ENCODE results near the gene ARNT2.

ARNT2 gene

DNA sequence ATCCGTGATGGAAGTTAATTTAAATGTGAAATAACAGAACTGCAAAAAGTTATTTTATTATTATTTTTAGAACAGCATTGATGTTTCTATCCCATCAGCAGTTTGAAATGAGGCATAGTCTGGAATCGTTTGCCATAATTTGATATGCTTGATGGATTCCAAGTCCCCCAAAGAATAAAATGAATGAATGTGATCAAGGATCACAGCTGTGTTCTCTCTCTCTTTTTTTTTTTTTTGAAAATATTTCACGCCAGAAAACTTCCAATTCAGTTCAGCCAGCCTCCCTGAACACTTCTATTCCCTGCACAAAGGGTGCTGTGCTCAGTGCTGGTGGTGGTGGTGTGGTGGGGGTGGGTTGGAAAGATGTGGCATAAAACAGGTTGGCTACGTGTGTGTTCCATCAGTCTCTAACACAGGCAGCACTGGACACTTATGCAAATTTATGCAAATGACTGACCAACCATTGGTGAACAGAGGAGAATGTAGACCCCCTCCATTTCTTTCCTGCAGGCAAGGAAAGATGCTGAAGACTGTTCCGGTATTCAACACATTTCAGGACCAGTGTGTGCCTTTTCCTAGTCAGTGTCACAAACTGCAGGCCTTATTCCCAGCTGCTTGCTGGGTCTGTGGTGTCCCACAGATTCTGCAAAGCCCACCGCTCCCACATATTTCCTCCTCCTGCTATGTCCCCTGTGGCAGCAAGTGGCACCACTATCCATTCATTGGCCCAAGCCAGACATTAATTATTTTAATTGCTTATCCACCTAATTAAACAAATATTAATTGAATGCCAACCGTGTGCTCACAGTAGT lies 10.6 kb downstream of the ARNT2 start:
- DNase-seq: no peak

DNA sequence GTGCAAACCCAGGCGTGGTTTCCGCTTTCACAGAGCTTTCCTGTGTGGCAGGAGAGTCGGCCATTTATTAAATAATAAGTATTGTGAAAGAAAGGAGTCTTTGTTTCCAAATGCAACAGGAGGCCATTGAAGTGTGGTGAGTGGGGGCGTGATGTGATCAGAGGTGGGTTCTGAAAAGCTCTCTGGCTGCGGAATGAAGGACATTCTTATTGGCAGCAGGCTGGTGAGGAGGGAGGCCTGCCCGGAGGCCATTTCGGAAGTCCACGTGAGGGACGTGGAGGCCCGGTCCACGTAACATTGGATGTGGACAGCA lies 11.1 kb downstream of the ARNT2 start:
- no peak for DNase-seq

DNA sequence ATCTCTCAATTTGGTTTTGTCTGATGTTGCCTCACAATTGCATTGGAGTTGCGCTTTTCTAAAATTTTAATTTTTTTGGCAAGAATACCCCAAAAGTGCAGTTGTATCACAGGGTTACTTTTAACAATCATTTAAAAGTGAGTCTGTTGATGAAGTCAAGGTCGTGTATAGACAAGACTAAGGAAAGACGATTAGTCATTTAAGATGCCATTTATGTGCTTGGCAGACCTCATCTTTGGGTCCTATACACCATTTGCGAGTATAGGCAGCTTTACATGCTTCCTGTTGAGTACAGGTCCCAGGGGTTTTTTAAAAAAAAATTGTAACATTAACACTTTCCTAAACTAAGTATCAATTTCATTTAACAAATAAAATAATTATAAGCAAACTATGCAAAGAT lies 12.5 kb downstream of the ARNT2 start:
- no peak for DNase-seq

DNA sequence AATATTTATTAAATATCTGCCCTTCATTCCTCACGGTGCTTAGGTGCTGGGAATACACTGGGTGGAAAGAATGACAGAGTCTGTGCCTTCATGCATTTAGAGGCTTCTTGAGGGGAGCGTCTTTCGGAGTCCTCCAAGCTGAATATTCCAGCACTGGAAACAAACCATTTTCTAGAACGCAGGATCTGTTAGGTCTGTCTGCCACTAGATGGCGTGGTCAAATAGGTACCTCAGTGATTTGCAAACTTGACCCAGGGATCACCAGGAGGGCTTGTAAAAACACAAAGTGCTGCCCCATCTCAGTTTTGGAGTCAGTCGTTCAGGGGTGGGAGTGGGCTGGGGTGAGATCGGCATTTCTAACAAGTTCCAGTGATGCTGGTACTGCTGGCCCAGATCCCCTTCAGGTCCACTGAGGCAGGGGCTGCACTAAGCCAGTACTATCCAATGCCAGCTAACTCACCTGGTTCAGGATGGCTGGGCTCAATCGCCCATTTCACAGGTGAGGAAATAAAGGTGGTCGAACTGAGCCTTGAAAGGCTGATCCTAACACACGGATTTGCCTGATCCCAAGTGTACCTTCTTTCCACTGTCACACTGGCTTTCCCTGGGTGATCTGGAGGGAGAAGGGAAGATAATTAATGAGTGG lies 14.8 kb downstream of the ARNT2 start:
- no peak for DNase-seq

DNA sequence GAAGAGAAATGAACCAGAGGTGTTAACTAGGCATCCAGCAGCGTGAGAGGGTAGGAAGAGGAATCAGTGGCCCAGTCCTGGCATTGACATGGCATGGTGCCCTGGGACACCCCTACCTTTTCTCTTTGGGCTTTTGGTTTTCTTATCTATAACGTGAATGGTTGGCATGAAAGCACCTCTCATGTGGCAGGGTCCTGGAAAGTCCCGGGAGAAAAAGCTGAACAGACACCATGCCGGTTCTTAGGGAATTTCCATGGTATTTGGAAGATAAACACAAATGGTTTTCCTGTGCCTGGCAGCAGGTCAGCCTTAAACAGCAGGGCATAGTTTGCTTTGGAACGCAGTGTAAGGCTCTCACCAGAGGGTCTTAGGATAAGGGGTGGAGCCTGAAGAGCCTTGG lies 15.4 kb downstream of the ARNT2 start:
- DNase-seq: no peak

DNA sequence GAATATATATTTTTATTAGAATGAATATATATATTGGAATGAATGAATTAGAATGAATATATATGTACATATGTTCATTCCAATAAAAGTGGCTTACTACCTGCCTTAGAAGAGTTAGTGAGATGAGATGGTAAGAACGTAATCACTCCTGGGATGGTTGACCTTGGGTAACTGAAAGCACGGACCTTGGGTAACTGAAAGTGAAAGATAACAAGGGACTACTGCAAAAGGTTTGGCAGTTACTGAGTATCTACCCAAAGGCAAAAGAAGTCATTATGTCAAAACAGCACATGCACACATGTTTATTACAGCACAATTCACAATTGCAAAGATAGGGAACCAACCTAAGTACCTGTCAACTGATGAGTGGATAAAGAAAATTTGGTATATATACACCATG lies 16.5 kb downstream of the ARNT2 start:
- DNase-seq: no peak

DNA sequence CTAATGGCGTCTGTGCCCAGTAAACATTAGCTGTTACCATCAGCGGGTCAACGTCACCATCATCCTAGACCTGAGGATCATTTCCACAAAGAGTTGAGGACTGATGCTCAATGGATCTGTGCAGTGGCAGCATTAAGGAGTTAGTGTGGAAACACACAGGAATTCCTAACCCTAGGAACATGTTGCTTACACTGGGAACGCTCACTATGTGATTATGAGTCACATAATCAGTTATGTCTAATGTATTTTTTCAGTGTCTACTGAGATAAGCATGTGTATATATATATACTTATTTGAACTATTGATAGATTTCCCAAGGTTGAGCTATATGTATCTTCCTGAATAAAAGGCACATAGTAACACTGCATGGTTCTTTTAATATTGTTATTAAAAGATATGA lies 19.0 kb downstream of the ARNT2 start:
- no peak for DNase-seq

DNA sequence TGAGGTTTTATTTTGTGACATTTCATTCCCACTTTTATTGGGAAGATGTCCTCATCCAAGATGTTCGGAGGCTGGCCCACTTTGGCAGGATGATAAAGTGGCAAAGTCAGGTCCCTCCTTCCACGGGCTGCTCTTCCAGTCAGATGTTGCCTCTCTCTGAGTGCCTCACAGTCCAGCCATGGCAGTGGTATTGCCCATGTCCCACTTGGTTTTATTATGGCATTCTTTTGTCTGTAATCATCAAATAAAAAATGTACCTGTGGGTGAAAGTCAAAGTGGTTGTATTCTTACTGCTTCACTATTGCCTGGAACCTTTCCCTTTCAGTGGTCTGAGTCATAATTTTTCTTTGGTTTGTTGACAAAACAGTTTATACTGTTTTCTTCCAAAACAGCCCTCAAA lies 20.2 kb downstream of the ARNT2 start:
- no peak for DNase-seq

DNA sequence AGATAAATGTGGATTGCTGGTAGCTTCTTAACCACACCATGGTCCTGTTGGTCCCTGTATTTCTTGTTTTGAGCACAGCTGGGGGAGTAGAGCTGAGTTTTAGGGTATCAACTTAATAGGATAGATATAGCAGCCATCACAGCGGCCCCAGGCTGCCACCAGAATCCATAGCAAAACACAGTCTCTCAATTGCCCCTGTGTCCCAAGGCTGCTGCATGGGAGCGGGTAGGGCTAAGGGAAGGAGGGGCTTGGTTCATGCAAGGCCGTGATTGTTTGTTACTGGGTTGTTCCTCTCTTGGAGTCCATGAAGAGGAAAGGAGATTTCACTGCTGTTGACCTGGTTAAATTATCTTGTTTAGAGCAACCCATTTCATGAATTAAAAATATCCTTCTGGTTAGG lies 22.1 kb downstream of the ARNT2 start:
- DNase-seq: no peak

DNA sequence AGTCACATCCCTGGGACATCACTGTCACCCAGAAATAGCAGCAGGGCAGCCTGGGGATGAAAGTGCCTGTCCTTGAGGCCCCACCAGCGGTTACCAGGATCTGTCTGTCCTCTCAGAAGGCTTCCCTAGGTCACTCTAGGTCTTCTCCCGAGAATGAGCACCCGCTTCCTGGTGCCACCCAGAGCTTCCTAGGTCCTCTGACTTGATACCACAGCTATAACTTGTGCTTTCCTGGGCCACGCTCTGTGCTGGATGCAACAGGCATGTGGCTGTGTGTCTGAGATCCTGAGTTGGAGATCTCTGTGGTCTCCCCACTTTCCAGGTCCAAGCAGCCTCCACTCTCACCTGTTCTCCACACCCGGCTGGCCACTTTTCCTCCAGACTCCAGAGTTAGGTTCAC lies 25.8 kb downstream of the ARNT2 start:
- DNase-seq: no peak

DNA sequence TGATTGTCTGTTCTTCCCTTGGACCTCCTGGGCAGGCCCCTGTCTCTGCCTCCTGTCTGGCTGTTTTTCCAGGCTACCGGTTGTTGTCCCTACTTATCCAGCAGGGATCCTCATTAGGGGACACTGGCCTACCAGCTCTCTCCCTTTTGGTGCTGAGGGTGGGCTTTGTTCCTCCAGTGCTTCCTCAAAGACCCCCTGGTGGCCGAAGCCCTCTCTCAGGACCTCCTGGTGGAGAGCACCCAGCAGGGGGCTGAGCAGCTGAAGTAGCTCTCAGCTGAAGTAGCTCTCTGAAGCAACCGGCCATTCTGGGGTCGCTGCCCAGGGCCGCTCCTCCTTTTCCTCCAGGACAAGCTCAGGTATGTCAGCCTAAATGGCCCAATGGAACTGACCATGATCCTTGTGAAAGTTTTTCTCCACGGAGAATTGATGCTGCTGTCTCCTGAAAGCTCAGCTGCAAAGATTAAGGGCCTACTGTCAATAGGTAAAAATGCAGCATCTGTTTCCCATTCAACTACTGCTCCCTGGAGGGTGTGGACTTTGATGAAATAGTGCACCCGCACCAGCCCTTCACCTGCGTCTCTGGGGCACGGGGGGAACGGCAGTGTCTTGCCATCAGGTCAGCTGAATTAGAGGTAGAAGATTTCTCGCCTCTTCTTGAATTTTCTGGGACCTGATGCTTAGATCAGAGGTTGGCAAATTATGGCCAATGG lies 27.6 kb downstream of the ARNT2 start:
- no peak for DNase-seq

DNA sequence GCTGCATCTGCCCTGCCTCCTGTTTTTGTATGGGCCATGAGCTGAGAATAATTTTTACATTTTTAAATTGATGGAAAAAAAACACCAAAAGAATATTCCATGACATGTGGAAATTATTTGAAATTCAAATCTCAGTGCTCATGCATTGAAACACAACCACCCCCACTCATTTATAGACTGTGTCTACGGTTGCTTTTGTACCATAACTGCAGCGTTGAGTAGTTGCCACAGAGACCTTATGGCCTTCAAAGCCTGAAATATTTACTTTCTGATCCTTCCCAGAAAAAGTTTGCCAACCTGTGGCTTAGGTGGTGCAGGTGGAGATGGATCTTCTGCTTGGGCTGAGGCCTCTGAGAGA lies 28.1 kb downstream of the ARNT2 start:
- DNase-seq: no peak

DNA sequence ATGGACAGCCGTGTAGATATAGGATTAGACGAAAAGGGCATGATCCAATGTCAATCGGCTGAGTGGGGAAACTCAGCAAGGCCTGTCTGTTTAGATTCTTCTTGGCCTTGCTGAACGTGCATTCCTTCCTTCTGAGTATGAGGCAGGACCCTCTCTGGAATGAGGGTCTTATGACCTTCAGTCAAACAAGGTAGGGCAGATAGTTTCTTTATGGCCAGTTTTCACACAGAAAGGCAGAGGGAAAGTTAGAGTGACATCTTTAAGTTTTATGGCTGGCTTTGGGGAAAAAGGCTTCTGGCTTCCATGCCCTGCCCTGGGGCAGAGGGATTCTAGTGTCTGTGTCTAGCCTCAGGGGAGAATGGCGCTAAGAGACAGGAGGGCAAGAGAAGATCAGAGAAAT lies 29.7 kb downstream of the ARNT2 start:
- DNase-seq: no peak

DNA sequence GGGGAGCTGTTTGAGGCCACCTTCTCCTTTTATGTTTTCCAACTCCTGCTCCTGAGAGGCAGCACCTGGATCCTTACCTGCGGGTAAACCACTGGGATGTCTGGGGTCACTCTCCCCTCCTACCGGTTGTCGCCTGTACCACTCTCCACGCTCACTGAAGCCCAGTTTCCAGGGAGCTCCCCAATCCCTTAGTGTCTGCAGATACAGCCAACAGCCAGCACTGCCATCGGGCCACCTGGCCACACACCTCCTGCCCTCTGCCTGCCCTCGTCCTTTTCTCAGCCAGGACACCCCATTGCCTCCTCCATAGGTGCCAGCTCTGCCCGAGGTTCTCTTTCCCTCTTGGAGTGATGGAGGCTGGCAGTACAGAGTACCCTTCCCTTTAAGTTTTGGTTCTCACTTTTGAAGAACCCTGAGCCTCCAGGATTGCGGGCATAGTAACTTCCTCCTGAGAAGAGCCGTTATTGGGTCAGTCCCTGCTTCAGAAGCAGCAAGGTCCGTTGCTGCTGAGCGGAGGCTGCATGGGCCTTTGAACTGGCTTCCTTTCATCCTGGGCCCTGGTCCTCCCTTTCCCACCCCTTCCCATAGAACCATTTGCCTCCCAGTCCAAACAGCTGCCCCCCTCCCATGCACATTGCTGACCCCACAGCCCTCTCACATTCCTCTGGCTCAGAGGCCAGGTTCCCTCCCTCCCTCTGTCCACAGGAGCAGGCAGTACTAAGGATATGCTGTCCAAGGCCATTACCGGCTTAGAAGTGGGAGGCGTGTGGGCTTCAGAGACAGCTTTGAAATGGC lies 30.9 kb downstream of the ARNT2 start:
- no peak for DNase-seq

DNA sequence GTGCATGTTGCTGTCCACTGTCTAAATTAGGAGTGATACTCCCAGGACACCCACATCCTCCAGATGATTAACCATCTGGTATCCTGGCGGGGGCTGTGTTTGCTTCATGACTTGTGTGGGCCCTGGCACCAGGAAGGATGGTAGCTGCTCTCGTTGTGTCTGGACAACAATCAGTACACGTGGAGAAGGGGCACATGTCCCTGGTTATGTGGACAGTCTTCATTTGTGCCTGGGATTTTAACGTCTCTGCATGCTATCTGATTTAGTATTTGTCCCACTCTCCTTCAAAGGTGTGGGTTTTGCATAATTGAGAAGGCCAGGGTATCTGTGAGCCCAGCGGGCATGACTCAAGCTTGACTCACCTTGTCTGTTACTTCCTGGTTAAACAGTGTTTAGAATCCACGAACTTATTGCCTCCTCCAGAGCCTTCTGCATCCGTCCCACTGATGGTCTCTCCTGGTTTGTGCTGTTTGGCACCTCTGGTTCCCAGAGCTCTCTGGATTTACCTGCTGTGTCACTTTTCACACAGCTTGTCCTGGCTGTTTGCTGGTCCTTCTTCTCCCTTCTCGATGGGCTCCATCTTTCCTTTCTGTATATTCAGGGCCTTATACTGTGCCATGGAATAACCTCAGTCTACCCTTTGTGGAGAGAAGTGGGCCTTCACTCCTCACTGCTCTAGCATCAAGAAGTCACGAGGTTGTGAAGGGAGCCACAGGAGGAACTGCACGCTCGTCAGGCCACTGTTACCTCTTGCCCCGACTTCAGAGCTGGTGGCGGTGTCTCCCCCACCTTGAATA lies 32.5 kb downstream of the ARNT2 start:
- DNase-seq: no peak

DNA sequence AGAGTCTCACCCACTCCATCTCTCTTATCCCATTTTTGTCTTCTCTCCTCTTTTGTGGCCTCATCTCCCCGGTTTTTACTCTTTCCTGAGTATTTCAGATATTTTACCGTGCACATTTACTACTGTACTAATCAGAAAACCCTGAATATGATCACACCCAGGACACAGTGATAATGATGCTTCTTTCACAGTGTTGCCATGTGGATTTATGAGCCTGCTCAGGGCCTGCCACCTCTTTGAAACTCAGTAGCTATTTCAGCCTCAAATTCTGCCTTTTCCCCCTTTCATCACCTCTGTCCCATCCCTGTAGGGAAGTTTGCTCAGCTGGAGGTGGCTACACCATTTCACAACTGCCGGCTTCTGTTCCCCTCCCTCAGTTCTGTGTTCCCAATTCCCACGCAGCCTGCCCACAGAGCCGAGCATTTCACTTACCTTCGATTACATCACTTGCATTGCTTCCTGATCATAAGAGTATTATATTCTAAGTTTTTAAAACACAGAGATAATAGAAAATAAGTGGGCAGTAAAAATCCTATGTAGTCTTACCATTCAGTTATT lies 33.2 kb downstream of the ARNT2 start:
- DNase-seq: no peak

DNA sequence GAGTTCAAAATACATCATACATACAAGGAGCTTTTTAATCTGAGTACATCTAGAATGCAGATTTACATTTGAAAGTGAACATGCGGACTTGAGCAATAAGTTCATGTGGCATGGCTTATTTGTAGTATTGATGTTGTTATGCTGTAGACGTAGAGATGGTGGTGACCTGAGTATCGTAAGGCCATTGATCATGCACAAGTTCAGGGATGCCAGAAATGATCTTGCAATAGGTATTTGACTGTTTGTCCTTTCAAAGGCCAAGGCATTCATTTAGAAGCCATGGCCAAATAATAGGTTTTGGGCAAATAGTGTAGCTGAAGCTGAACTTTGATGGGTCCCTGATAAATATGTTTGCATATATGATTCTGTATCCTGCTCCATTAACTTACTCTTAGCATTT lies 35.0 kb downstream of the ARNT2 start:
- DNase-seq: no peak

DNA sequence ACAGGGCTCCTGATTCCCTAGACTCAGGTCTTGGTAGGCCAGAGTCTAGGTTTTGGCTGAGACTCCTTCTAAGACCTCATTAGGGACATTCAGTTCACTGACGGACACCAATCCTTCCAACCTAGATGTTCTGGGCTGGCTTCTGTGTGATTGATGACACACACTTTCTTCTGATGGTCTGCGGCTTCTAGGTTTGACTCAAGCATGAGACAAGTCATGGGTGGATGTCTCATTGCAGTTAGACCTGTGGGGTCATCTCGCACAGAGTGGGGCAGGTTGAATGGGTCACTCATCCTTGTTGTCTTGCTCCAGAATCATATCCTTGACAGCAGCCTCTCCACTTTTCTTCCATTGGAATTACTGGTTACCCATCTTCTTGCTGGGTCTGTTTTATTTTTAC lies 35.8 kb downstream of the ARNT2 start:
- no peak for DNase-seq

DNA sequence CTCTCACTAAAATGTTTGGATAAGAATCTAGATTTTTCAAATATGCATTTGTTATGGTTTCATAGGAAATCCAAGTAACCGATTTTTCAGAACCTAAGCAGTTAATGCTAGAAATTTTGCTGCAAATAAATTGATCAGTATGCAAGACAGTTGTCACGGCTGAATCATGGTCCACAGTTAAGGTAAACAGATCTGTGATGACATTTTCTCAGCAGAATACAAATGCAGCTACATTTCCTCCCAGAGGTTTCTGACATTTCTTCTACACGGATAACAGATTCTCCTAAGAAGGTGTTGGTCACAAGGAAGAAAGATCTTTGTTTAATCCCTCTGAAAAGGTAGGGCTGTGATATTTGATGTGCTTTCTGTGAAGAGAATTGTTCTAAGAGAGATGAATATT lies 36.9 kb downstream of the ARNT2 start:
- DNase-seq: no peak

DNA sequence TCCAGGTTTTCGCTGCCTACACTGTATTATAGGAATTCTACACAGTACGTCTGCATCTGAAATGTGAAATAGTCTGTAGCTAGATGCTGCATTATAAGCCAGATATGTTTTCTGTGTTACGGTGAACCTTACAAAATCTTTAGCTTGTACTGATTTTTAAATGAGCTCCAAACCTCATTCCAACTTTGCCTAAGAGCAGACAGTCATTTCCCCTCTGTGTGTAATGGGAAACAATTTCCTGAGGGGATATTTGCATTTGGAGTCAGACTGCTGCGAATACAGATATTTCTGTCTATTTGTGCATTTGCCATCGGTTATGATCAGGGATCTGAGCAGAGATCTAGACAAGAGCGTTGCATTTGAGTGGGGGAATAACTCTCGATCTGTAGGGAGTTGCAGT lies 37.5 kb downstream of the ARNT2 start:
- no peak for DNase-seq

DNA sequence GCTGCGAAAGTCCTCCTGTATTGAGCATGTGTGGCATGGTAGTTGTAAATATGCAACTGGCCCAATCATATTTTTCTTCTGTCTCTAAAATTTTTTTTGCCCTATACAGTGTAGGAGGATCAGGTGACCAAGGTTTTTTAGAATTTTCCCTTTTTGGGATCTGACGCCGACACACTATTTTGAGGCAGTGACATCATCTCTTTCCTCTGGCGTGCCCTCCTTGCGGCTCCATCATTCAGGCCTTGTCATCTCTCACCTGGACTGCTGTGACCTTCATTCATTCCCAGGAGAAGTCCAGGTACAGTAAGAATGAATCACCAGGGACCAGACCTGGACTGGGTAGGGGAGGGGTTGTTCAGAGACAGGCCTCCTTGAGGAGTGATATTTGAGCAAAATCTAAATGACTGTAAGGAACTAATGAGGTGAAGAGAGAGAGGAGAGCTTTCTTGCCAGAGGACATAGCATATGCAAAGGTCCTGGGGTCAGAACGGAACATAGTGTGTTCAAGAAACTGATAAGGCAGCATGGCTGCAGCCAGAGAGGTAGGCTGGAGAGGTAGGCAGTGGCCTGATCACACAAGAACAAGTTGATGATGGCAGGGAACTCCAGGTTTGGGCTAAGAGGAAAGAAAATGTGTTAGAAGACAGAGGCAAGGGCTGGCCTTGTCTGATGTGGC lies 38.7 kb downstream of the ARNT2 start:
- no peak for DNase-seq

DNA sequence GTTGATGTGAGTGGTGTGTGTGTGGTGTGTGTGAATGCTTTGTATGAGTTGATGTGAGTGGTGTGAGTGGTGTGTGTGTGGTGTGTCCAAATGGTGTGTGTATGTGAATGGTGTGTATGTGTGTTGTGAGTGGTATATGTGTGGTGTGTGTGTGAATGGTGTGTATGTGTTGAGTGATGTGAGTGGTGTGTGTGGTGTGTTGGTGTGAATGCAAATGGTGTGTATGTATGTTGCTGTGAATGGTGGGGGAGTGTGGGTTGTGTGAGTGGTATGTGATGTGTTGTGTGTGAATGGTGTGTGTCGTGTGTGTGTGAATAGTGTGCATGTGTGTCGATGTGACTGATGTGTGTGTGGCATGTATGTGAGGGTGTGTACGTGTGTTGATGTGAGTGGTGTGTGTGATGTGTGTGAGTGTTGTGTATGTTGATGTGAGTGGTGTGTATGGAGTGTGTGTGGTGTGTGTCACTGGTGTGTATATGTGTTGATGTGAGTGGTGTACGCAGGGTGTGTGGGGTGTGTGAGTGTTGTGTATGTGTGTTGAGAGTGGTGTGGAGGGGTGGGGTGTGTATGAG lies 40.6 kb downstream of the ARNT2 start:
- no peak for DNase-seq

All from DMS79 (cell line).